HepG2 (cell line): Measurements from ENCODE around the gene RBM6. TPM values are rescaled to one million over a fixed set of nuclear protein-coding genes. Genes with fewer than 3 reads are reported as not detected.

Experiments
- BRCA1 ChIP-seq: sonication (generic); formaldehyde crosslinking; IDR thresholded peaks from 2 replicates; pipeline ENCODE4 v1.4.0; 2020; ENCODE audit warnings: missing genetic modification reagents
- ELF3 ChIP-seq: IDR thresholded peaks from 2 replicates; pipeline ENCODE4 v1.6.1; 2016; ENCODE audit warnings: missing genetic modification reagents, missing compliant biosample characterization
- FOXK1 ChIP-seq: sonication (generic); formaldehyde crosslinking; IDR thresholded peaks from 2 replicates; pipeline ENCODE4 v1.4.0; 2020; ENCODE audit warnings: low read depth, missing genetic modification reagents, borderline replicate concordance
- HNRNPUL1 ChIP-seq: fragments of 200-400 bp; formaldehyde crosslinking; IDR thresholded peaks from 2 replicates; pipeline ENCODE4 v1.6.1; 2017; ENCODE audit warnings: low read depth, mild to moderate bottlenecking, low read length, moderate library complexity
- MIER3 ChIP-seq: IDR thresholded peaks from 2 replicates; pipeline ENCODE4 v1.6.1; 2016; ENCODE audit warnings: missing compliant biosample characterization, borderline replicate concordance
- PITX1 ChIP-seq: sonication (generic); formaldehyde crosslinking; IDR thresholded peaks from 2 replicates; pipeline ENCODE4 v1.5.1; 2020; ENCODE audit warnings: mild to moderate bottlenecking, missing genetic modification reagents
- PRMT3 ChIP-seq: sonication (generic); formaldehyde crosslinking; IDR thresholded peaks from 2 replicates; pipeline ENCODE4 v1.8.1; 2022; ENCODE audit warnings: low read depth, mild to moderate bottlenecking, moderate library complexity, missing genetic modification reagents, borderline replicate concordance
- RNF2 ChIP-seq: fragments of 450-650 bp; conservative IDR thresholded peaks from 2 replicates; pipeline ENCODE4 v1.6.1; 2016; ENCODE audit warnings: low read depth
- STAG1 ChIP-seq: sonication (generic); formaldehyde crosslinking; IDR thresholded peaks from 2 replicates; pipeline ENCODE4 v1.4.0; 2020; ENCODE audit warnings: missing genetic modification reagents
- ZNF12 ChIP-seq: sonication (generic); formaldehyde crosslinking; IDR thresholded peaks from 2 replicates; pipeline ENCODE4 v1.5.0; 2020; ENCODE audit warnings: missing genetic modification reagents
- ZNF432 ChIP-seq: sonication (generic); formaldehyde crosslinking; IDR thresholded peaks from 2 replicates; pipeline ENCODE4 v1.5.0; 2020; ENCODE audit warnings: missing genetic modification reagents, mild to moderate bottlenecking, borderline replicate concordance
- ZNF724P ChIP-seq: sonication (generic); formaldehyde crosslinking; IDR thresholded peaks from 2 replicates; pipeline ENCODE4 v1.8.0; 2022; ENCODE audit warnings: missing genetic modification reagents, borderline replicate concordance
- ZNF749 ChIP-seq: sonication (generic); formaldehyde crosslinking; IDR thresholded peaks from 2 replicates; pipeline ENCODE4 v1.8.0; 2022; ENCODE audit warnings: mild to moderate bottlenecking, missing genetic modification reagents, moderate library complexity, borderline replicate concordance
- ZNF766 ChIP-seq: sonication (generic); formaldehyde crosslinking; IDR thresholded peaks from 2 replicates; pipeline ENCODE4 v1.5.0; 2020; ENCODE audit warnings: missing genetic modification reagents, borderline replicate concordance
- polyA plus RNA-seq, 8 experiments: library from polyadenylated mRNA; depleted of rRNA in 3 of 8; stranded (reverse) in 7 of 8; unstranded in 1 of 8; fragments of >200 nt; fragmentation: Illumina TruSeq in 4 of 8; extraction: Trizol in 4 of 8; gene quantifications; 2 replicates each; pipeline versions ENCODE4 v1.2.1 to v1.2.3, GENCODE V29; 2011 to 2016; ENCODE audit warnings: low read depth in 4 of 8, missing spikeins in 1 of 8, mixed read lengths in 1 of 8; ENCODE audit not compliant: insufficient read depth in 1 of 8
- total RNA-seq, 5 experiments: library from RNA; depleted of rRNA; stranded (reverse); fragments of >200 nt; fragmentation: Illumina TruSeq; extraction: Trizol; gene quantifications; 2 replicates each; pipeline ENCODE4 v1.2.3, GENCODE V29; 2016; ENCODE audit warnings: low read depth in 1 of 5
- TF ChIP-seq, protein P1 (sequence below): fragments of 450-650 bp; IDR thresholded peaks from 2 replicates; pipeline ENCODE4 v1.6.1; 2016
- TF ChIP-seq, protein P2 (sequence below): sonication (generic); formaldehyde crosslinking; IDR thresholded peaks from 2 replicates; pipeline ENCODE4 v1.9.0; 2021; ENCODE audit warnings: mild to moderate bottlenecking, missing genetic modification reagents
- TF ChIP-seq, protein P3 (sequence below): sonication (generic); formaldehyde crosslinking; IDR thresholded peaks from 2 replicates; pipeline ENCODE4 v1.4.0; 2020; ENCODE audit warnings: low read depth, mild to moderate bottlenecking, missing genetic modification reagents
- TF ChIP-seq, protein P4 (sequence below): sonication (generic); formaldehyde crosslinking; IDR thresholded peaks from 2 replicates; pipeline ENCODE4 v1.5.0; 2020; ENCODE audit warnings: missing genetic modification reagents, mild to moderate bottlenecking, borderline replicate concordance

Gene RBM6
- total and polyA plus RNA-seq, 2 of the 13 experiments (the other 11 are each of a cell fraction or from before 2014, with no cell fraction given): 72.7 to 86.1 TPM

DNA sequence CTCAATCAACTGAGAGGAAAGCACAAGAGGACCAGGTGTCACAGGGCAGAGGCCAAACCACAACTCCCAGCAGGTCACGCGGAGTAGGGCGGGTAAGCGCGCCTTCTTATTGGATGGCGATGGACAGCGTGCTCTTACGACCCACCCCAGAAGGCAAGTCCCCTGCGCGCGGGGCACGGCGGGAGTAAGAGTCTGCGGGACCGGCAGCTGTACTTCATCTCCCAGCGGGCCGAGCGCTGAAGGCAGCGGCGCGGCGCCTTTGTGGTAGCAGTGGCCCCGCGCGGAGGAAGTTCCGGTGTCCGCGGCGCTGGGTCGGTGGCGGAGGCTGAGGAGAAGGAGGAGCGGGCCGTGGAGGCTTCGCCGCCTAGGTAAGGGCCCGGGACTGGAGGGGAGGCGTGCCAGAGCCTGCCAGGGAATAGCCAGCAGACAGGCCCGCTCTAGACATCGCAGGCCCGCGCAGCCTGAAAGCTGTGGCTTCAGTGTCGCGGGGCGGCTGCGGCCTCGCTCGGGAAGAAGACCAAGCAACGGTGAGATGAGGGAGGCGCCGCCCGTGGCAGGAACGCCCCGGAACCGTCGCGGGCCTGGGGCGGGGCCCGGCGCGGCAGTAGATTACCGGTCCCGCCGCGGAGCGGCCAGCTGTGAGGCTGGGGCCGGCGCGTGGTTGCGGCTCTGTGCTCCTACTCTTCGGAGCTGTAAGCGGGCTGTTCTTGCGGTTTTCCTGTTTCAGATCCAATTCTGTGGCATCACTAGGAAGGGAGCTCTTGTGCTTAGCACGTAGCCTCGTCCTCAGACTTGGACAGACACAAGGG lies at the start of gene RBM6 (continued):
- TF ChIP-seq MIER3 (CRISPR knock-in tag) (peak; percentile 54; the same call in 1 of the 2 replicates), ZNF766 (CRISPR knock-in tag) (peak; percentile 73; the same call in 1 of the 2 replicates), RNF2 (peak; percentile 82), FOXK1 (peak; percentile 76), ZNF749 (no peak; the same call in 1 of the 2 replicates), HNRNPUL1 (peak; percentile 67; the same call in 1 of the 2 replicates), STAG1 (CRISPR knock-in tag) (no peak), ZNF432 (CRISPR knock-in tag) (no peak), ZNF724P (no peak), PITX1 (CRISPR knock-in tag) (0 out of 2 replicates have a peak, but pooled peaks have one; percentile 33), PRMT3 (CRISPR knock-in tag) (no peak), ELF3 (CRISPR knock-in tag) (peak; percentile 84), ZNF12 (CRISPR knock-in tag) (no peak), BRCA1 (CRISPR knock-in tag) (peak; percentile 90; the same call in 1 of the 2 replicates)
- TF ChIP-seq, protein P1, sequence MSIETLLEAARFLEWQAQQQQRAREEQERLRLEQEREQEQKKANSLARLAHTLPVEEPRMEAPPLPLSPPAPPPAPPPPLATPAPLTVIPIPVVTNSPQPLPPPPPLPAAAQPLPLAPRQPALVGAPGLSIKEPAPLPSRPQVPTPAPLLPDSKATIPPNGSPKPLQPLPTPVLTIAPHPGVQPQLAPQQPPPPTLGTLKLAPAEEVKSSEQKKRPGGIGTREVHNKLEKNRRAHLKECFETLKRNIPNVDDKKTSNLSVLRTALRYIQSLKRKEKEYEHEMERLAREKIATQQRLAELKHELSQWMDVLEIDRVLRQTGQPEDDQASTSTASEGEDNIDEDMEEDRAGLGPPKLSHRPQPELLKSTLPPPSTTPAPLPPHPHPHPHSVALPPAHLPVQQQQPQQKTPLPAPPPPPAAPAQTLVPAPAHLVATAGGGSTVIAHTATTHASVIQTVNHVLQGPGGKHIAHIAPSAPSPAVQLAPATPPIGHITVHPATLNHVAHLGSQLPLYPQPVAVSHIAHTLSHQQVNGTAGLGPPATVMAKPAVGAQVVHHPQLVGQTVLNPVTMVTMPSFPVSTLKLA: peak; percentile 70
- TF ChIP-seq, protein P2, sequence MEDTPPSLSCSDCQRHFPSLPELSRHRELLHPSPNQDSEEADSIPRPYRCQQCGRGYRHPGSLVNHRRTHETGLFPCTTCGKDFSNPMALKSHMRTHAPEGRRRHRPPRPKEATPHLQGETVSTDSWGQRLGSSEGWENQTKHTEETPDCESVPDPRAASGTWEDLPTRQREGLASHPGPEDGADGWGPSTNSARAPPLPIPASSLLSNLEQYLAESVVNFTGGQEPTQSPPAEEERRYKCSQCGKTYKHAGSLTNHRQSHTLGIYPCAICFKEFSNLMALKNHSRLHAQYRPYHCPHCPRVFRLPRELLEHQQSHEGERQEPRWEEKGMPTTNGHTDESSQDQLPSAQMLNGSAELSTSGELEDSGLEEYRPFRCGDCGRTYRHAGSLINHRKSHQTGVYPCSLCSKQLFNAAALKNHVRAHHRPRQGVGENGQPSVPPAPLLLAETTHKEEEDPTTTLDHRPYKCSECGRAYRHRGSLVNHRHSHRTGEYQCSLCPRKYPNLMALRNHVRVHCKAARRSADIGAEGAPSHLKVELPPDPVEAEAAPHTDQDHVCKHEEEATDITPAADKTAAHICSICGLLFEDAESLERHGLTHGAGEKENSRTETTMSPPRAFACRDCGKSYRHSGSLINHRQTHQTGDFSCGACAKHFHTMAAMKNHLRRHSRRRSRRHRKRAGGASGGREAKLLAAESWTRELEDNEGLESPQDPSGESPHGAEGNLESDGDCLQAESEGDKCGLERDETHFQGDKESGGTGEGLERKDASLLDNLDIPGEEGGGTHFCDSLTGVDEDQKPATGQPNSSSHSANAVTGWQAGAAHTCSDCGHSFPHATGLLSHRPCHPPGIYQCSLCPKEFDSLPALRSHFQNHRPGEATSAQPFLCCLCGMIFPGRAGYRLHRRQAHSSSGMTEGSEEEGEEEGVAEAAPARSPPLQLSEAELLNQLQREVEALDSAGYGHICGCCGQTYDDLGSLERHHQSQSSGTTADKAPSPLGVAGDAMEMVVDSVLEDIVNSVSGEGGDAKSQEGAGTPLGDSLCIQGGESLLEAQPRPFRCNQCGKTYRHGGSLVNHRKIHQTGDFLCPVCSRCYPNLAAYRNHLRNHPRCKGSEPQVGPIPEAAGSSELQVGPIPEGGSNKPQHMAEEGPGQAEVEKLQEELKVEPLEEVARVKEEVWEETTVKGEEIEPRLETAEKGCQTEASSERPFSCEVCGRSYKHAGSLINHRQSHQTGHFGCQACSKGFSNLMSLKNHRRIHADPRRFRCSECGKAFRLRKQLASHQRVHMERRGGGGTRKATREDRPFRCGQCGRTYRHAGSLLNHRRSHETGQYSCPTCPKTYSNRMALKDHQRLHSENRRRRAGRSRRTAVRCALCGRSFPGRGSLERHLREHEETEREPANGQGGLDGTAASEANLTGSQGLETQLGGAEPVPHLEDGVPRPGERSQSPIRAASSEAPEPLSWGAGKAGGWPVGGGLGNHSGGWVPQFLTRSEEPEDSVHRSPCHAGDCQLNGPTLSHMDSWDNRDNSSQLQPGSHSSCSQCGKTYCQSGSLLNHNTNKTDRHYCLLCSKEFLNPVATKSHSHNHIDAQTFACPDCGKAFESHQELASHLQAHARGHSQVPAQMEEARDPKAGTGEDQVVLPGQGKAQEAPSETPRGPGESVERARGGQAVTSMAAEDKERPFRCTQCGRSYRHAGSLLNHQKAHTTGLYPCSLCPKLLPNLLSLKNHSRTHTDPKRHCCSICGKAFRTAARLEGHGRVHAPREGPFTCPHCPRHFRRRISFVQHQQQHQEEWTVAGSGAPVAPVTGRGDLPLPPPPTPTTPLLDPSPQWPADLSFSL (CRISPR knock-in tag): no peak
- TF ChIP-seq, protein P3, sequence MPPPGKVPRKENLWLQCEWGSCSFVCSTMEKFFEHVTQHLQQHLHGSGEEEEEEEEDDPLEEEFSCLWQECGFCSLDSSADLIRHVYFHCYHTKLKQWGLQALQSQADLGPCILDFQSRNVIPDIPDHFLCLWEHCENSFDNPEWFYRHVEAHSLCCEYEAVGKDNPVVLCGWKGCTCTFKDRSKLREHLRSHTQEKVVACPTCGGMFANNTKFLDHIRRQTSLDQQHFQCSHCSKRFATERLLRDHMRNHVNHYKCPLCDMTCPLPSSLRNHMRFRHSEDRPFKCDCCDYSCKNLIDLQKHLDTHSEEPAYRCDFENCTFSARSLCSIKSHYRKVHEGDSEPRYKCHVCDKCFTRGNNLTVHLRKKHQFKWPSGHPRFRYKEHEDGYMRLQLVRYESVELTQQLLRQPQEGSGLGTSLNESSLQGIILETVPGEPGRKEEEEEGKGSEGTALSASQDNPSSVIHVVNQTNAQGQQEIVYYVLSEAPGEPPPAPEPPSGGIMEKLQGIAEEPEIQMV (CRISPR knock-in tag): no peak
- TF ChIP-seq, protein P4, sequence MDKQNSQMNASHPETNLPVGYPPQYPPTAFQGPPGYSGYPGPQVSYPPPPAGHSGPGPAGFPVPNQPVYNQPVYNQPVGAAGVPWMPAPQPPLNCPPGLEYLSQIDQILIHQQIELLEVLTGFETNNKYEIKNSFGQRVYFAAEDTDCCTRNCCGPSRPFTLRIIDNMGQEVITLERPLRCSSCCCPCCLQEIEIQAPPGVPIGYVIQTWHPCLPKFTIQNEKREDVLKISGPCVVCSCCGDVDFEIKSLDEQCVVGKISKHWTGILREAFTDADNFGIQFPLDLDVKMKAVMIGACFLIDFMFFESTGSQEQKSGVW: no peak
